Measurements from ENCODE around the gene GDAP1L1. TPM values are rescaled to one million over a fixed set of nuclear protein-coding genes. Genes with fewer than 3 reads are reported as not detected.
"Not testable (repeated sequence)": the region's sequence is repeated elsewhere in the genome, so short reads cannot be mapped to it uniquely, and the experiment has no call there.

Gene GDAP1L1
- total and polyA plus RNA-seq, 5 donors from 2014 or later: 0.07 TPM; not detected in 4

DNA sequence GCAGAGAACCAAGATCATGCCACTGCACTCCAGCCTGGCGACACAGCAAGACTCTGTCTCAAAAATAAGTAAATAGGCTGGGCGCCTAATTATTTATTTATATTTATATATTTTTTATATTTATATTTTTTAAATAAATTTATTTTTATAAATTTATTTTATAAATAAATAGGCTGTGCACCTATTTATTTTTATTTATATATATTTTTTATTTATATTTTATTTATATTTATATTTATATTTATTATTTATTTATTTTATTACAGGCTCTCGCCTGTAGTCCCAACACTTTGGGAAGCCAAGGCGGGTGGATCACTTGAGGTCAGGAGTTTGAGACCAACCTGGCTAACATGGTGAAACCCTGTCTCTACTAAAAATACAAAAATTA is 14.6 kb upstream of the GDAP1L1 start:
- not testable (repeated sequence) for H3K27me3 ChIP-seq (ENCODE audit: control insufficient read depth, insufficient read depth, low read length); H3K36me3 ChIP-seq (ENCODE audit: control insufficient read depth, insufficient read depth, low read length); DNase-seq; H3K27me3 Mint-ChIP-seq; ATAC-seq (ENCODE audit: low read depth in 2 of 2); H3K4me3 Mint-ChIP-seq; H3K9me3 ChIP-seq (ENCODE audit: control insufficient read depth in 2 of 2, low read length in 2 of 2); H3K36me3 Mint-ChIP-seq; H3K4me3 ChIP-seq (ENCODE audit: low read depth, low read length); H3K4me1 ChIP-seq (ENCODE audit: control insufficient read depth, insufficient read depth, low read length, poor library complexity, severe bottlenecking); H3K27ac ChIP-seq (ENCODE audit: insufficient read depth, low read length, poor library complexity, severe bottlenecking); H3K4me1 Mint-ChIP-seq; H3K9me3 Mint-ChIP-seq
- H3K27ac Mint-ChIP-seq: peak overlapping the region in 1 of 3 donors; percentile 47

DNA sequence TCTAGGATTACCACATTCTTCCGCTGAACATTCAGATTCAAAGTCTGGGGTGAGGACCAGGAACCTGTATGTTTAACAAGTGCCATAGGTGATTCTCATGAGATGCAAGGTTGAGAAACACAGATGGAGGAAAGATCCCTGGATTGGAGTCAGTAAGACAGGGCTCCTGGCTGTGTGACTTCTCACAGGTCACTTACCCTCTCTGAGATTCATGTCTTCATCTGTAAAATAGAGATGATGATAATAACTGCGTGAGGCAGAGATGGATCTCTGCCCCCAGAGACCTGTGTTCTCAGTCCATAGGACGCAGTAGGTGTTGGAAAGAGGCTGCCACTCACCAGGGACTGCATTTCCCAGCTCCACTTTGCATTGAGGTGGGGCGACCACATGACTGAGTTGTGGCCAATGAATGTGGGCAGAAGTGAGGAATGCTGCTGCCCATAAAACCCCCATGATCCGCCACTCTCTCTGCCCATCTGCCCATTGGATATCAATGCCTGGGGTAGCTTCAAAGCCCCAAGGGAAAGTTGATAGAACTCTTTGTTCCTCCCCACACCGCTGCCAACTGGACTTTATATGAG is 13.6 kb upstream of the GDAP1L1 start:
- H3K27me3 Mint-ChIP-seq: peaks cover 4% of the 10 kb centered on the region
- Histone ChIP-seq H3K9me3 (ENCODE audit: control insufficient read depth in 2 of 2, low read length in 2 of 2) (no peaks in the 10 kb centered on the region), H3K36me3 (ENCODE audit: control insufficient read depth, insufficient read depth, low read length) (no peaks in the 10 kb centered on the region), H3K27me3 (ENCODE audit: control insufficient read depth, insufficient read depth, low read length) (no peaks in the 10 kb centered on the region), H3K4me1 (ENCODE audit: control insufficient read depth, insufficient read depth, low read length, poor library complexity, severe bottlenecking) (no peaks in the 10 kb centered on the region), H3K4me3 (ENCODE audit: low read depth, low read length) (no peak overlapping the region), H3K27ac (ENCODE audit: insufficient read depth, low read length, poor library complexity, severe bottlenecking) (no peak overlapping the region)
- H3K27ac Mint-ChIP-seq: no peak overlapping the region
- no peak for ATAC-seq (ENCODE audit: low read depth in 2 of 2)
- no peak for DNase-seq
- H3K36me3 Mint-ChIP-seq: no peaks in the 10 kb centered on the region
- no peak overlapping the region for H3K4me3 Mint-ChIP-seq
- H3K4me1 Mint-ChIP-seq: peaks cover 0 to 6% (median under 1%) of the 10 kb centered on the region in 4 donors
- H3K9me3 Mint-ChIP-seq: no peaks in the 10 kb centered on the region

DNA sequence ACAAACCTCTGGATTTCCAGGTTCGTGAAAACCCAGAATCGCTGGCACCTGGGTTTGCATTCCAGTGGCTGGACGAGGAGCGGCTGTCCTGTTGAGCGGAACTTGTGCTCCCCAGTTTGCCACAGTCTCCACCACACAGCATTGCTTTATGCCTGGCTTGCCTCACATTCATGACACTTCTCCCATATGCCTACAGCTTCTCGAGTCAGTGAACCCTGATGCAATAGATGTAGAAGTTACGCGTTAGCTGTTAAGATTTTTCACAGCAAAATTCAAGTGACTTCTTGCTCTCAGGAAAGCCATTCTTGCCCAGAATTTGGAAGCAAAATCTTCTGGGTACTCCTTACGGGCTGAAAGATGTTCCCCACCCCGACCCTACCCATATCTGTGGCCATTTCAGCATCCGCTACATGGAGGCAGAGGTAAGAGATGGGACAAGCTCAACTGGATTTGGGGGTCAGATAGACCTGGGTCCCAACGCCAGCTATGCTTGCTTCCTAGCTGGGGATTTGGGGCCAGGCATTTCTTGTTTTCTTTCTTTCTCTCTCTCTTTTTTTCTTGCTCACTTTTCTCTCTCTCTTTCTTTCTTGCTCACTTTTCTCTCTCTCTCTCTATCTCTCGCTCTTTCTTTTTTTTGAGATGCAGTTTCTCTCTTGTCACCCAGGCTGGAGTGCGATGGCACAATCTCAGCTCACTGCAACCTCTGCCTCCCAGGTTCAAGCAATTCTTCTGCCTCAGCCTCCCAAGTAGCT is 12.4 kb upstream of the GDAP1L1 start:
- H3K4me3 ChIP-seq (ENCODE audit: low read depth, low read length): no peak overlapping the region
- no peaks in the 10 kb centered on the region for H3K36me3 ChIP-seq (ENCODE audit: control insufficient read depth, insufficient read depth, low read length)
- no peaks in the 10 kb centered on the region for H3K9me3 ChIP-seq (ENCODE audit: control insufficient read depth in 2 of 2, low read length in 2 of 2)
- H3K27ac ChIP-seq (ENCODE audit: insufficient read depth, low read length, poor library complexity, severe bottlenecking): no peak overlapping the region
- Mint-ChIP-seq H3K36me3 (peaks cover 11% of the 10 kb centered on the region), H3K4me3 (no peak overlapping the region), H3K27ac (no peak overlapping the region), H3K9me3 (no peaks in the 10 kb centered on the region), H3K4me1 (peaks cover 0 to 5% (median under 1%) of the 10 kb centered on the region in 4 donors), H3K27me3 (peaks cover 4% of the 10 kb centered on the region)
- DNase-seq (no peak), ATAC-seq (ENCODE audit: low read depth in 2 of 2) (no peak)
- H3K4me1 ChIP-seq (ENCODE audit: control insufficient read depth, insufficient read depth, low read length, poor library complexity, severe bottlenecking): no peaks in the 10 kb centered on the region
- H3K27me3 ChIP-seq (ENCODE audit: control insufficient read depth, insufficient read depth, low read length): no peaks in the 10 kb centered on the region

DNA sequence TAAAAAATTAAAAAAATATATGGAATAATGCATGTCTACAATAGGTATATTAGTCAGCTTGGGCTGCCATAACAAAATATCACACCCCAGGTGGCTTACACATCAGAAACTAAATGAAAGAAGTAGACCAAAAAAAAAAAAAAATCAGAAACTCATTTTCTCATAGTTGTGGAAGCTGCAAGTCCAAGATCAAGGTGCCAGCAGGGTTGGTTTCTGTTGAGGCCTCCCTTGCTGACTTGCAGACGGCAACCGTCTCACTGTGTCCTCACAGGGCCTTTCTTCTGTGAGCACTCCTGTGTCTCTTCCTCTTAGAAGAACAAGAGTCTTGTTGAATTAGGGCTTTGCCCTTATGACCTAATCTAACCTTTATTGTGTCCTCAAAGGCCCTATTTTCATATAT is 11.4 kb upstream of the GDAP1L1 start:
- no peaks in the 10 kb centered on the region for H3K9me3 Mint-ChIP-seq
- no peak for ATAC-seq (ENCODE audit: low read depth in 2 of 2)
- Histone ChIP-seq H3K27ac (ENCODE audit: insufficient read depth, low read length, poor library complexity, severe bottlenecking) (no peak overlapping the region), H3K4me3 (ENCODE audit: low read depth, low read length) (no peak overlapping the region), H3K36me3 (ENCODE audit: control insufficient read depth, insufficient read depth, low read length) (no peaks in the 10 kb centered on the region), H3K9me3 (ENCODE audit: control insufficient read depth in 2 of 2, low read length in 2 of 2) (no peaks in the 10 kb centered on the region), H3K4me1 (ENCODE audit: control insufficient read depth, insufficient read depth, low read length, poor library complexity, severe bottlenecking) (no peaks in the 10 kb centered on the region), H3K27me3 (ENCODE audit: control insufficient read depth, insufficient read depth, low read length) (no peaks in the 10 kb centered on the region)
- H3K4me1 Mint-ChIP-seq: peaks cover 0 to 5% (median under 1%) of the 10 kb centered on the region in 4 donors
- H3K27ac Mint-ChIP-seq: no peak overlapping the region
- H3K36me3 Mint-ChIP-seq: peaks cover 11% of the 10 kb centered on the region
- no peak for DNase-seq
- no peak overlapping the region for H3K4me3 Mint-ChIP-seq
- H3K27me3 Mint-ChIP-seq: peaks cover 4% of the 10 kb centered on the region

DNA sequence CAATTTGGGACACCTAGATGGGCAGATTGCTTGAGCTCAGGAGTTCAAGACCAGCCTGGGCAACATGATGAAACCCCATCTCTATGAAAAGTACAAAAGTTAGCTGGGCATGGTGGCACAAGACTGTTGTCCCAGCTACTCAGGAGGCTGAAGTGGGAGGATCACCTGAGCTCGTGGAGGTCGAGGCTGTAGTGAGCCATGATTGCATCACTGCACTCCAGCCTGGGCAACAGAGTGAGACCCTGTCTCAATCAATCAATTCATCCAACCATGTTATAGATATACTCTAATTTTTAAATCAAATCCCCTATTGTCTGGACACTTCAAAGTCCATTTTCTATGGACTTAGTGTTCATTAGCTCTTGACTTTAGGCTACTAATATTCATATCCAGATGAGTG is 10.3 kb upstream of the GDAP1L1 start:
- H3K27me3 Mint-ChIP-seq; H3K4me3 ChIP-seq (ENCODE audit: low read depth, low read length); DNase-seq; H3K4me1 ChIP-seq (ENCODE audit: control insufficient read depth, insufficient read depth, low read length, poor library complexity, severe bottlenecking); H3K27ac ChIP-seq (ENCODE audit: insufficient read depth, low read length, poor library complexity, severe bottlenecking); H3K4me1 Mint-ChIP-seq; H3K9me3 ChIP-seq (ENCODE audit: control insufficient read depth in 2 of 2, low read length in 2 of 2); H3K27ac Mint-ChIP-seq; H3K4me3 Mint-ChIP-seq; H3K9me3 Mint-ChIP-seq; H3K36me3 ChIP-seq (ENCODE audit: control insufficient read depth, insufficient read depth, low read length); ATAC-seq (ENCODE audit: low read depth in 2 of 2); H3K27me3 ChIP-seq (ENCODE audit: control insufficient read depth, insufficient read depth, low read length): not testable (repeated sequence)
- peaks cover 15% of the 10 kb centered on the region for H3K36me3 Mint-ChIP-seq

DNA sequence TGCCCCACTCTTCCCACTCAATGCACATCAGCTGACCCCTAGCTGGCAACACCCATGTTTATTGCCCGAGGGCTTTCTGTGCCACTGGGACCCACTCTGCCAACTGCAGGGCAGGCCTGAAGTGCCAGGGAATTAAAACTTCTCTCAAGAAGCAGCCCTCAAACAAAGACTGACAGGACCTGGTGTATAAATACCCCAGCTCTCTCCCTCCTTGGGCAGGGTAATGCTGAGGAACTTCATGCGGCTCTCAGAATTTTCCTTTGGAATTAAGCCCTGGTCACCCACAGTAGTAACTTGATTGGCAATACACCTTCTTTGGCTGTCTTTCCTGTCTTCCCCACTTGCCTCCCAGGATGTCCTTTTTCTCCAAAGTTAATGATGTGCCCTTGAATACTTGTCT is 5.3 kb upstream of the GDAP1L1 start:
- Mint-ChIP-seq H3K4me1 (peaks cover 0 to 2% (median 0%) of the 10 kb centered on the region in 4 donors), H3K27me3 (peaks cover 3% of the 10 kb centered on the region), H3K9me3 (peaks cover 0 to 2% (median 0%) of the 10 kb centered on the region in 7 donors), H3K4me3 (no peak overlapping the region), H3K36me3 (peaks cover 24% of the 10 kb centered on the region), H3K27ac (no peak overlapping the region)
- DNase-seq (no peak), ATAC-seq (ENCODE audit: low read depth in 2 of 2) (no peak)
- H3K4me3 ChIP-seq (ENCODE audit: low read depth, low read length): no peak overlapping the region
- H3K27me3 ChIP-seq (ENCODE audit: control insufficient read depth, insufficient read depth, low read length): no peaks in the 10 kb centered on the region
- H3K27ac ChIP-seq (ENCODE audit: insufficient read depth, low read length, poor library complexity, severe bottlenecking): no peak overlapping the region
- no peaks in the 10 kb centered on the region for H3K4me1 ChIP-seq (ENCODE audit: control insufficient read depth, insufficient read depth, low read length, poor library complexity, severe bottlenecking)
- no peaks in the 10 kb centered on the region for H3K36me3 ChIP-seq (ENCODE audit: control insufficient read depth, insufficient read depth, low read length)
- no peaks in the 10 kb centered on the region for H3K9me3 ChIP-seq (ENCODE audit: control insufficient read depth in 2 of 2, low read length in 2 of 2)

DNA sequence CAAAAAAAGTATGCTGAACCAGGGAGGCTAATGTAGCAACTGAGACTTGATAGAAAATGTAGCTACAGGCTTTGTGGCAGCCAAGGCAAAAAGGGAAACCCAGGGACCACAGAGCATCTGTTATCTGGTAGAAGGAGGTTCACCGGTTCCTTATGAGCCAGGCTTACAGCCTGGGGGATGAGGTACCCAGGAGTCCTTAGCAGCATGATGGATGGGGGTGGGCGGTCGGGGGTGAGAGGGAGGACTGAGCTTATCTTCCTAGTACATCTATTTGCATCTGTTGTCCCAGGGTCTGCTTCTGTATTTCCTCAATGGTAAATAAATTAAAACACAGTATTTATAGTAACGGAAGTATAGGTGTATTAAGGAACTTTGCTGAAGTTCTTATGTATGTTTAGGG is 1.1 kb upstream of the GDAP1L1 start:
- no peak for ATAC-seq (ENCODE audit: low read depth in 2 of 2)
- Mint-ChIP-seq H3K27me3 (peaks cover 26% of the 10 kb centered on the region), H3K27ac (no peak overlapping the region), H3K36me3 (peaks cover 17% of the 10 kb centered on the region), H3K4me3 (no peak overlapping the region), H3K9me3 (peaks cover 0 to 3% (median 0%) of the 10 kb centered on the region in 7 donors), H3K4me1 (peaks cover 0 to 7% (median 0%) of the 10 kb centered on the region in 4 donors)
- peaks cover 3% of the 10 kb centered on the region for H3K4me1 ChIP-seq (ENCODE audit: control insufficient read depth, insufficient read depth, low read length, poor library complexity, severe bottlenecking)
- DNase-seq: no peak
- peaks cover 6% of the 10 kb centered on the region for H3K27me3 ChIP-seq (ENCODE audit: control insufficient read depth, insufficient read depth, low read length)
- no peaks in the 10 kb centered on the region for H3K9me3 ChIP-seq (ENCODE audit: control insufficient read depth in 2 of 2, low read length in 2 of 2)
- H3K27ac ChIP-seq (ENCODE audit: insufficient read depth, low read length, poor library complexity, severe bottlenecking): no peak overlapping the region
- no peaks in the 10 kb centered on the region for H3K36me3 ChIP-seq (ENCODE audit: control insufficient read depth, insufficient read depth, low read length)
- H3K4me3 ChIP-seq (ENCODE audit: low read depth, low read length): no peak overlapping the region
